ENCODE results near the gene ADAMTSL4.

DNA sequence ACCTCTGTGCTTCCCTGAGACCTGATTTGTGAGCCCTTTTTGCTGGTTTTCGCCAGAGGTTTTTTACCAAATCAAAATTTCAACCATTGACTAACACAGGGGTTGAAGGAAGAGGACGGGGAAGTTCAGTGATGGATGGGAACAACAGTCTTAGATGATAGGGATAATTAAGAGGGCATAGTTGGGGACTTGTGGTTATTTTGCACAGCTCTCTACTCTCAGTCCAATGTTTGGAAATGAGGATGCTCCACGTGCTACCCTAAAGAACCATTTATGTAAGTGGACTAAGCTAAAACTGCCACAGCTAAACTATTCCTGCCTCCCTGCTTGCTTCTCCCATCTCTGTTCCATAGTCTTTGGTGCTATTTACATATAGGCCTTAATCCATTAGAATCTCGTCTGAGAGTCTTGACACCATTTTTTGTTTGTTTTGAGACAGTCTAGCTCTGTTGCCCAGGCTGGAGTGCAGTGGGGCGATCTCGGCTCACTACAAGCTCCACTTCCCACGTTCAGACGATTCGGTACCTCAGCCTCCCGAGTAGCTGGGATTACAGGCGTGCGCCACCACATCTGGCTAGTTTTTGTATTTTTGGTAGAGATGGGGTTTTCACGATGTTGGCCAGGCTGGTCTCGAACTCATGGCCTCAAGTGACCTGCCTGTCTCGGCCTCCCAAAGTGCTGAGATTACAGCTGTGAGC lies 30.9 kb downstream of the ADAMTSL4 start:
- TF ChIP-seq, protein P1, sequence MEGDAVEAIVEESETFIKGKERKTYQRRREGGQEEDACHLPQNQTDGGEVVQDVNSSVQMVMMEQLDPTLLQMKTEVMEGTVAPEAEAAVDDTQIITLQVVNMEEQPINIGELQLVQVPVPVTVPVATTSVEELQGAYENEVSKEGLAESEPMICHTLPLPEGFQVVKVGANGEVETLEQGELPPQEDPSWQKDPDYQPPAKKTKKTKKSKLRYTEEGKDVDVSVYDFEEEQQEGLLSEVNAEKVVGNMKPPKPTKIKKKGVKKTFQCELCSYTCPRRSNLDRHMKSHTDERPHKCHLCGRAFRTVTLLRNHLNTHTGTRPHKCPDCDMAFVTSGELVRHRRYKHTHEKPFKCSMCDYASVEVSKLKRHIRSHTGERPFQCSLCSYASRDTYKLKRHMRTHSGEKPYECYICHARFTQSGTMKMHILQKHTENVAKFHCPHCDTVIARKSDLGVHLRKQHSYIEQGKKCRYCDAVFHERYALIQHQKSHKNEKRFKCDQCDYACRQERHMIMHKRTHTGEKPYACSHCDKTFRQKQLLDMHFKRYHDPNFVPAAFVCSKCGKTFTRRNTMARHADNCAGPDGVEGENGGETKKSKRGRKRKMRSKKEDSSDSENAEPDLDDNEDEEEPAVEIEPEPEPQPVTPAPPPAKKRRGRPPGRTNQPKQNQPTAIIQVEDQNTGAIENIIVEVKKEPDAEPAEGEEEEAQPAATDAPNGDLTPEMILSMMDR (IDR thresholded peaks at IDR 0.05 in 2 of 3, conservative IDR thresholded peaks at IDR 0.05 in 1 of 3; ENCODE audit: borderline replicate concordance in 1 of 3, insufficient read depth in 1 of 3, low read depth in 2 of 3, low read length in 2 of 3), result no peak
- TF ChIP-seq, protein P2, sequence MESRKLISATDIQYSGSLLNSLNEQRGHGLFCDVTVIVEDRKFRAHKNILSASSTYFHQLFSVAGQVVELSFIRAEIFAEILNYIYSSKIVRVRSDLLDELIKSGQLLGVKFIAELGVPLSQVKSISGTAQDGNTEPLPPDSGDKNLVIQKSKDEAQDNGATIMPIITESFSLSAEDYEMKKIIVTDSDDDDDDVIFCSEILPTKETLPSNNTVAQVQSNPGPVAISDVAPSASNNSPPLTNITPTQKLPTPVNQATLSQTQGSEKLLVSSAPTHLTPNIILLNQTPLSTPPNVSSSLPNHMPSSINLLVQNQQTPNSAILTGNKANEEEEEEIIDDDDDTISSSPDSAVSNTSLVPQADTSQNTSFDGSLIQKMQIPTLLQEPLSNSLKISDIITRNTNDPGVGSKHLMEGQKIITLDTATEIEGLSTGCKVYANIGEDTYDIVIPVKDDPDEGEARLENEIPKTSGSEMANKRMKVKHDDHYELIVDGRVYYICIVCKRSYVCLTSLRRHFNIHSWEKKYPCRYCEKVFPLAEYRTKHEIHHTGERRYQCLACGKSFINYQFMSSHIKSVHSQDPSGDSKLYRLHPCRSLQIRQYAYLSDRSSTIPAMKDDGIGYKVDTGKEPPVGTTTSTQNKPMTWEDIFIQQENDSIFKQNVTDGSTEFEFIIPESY (IDR thresholded peaks at IDR 0.05; ENCODE audit: extremely low read depth, insufficient replicate concordance, low read length), result no peak
- TF ChIP-seq POLR2A (IDR thresholded peaks at IDR 0.05; ENCODE audit: borderline replicate concordance, extremely low read depth, insufficient read depth, insufficient read length), result no peak
- TF ChIP-seq POLR2AphosphoS5 (IDR thresholded peaks at IDR 0.05; ENCODE audit: low read depth, low read length), result no peak
- TF ChIP-seq EZH2phosphoT487 (IDR thresholded peaks at IDR 0.05; ENCODE audit: borderline replicate concordance), result no peak
- TF ChIP-seq EZH2 (IDR thresholded peaks at IDR 0.05), result no peak
- TF ChIP-seq TCF7L2 (IDR thresholded peaks at IDR 0.05; ENCODE audit: borderline replicate concordance, extremely low read depth, insufficient read depth, insufficient read length), result no peak
